NCI-H1694 treated with DMSO at 0.1 percent for 48 hours (cell line): Measurements from ENCODE around the gene SPSB1.
"Not testable (repeated sequence)": the region's sequence is repeated elsewhere in the genome, so short reads cannot be mapped to it uniquely, and the experiment has no call there.

Experiments used
- DNase-seq: peaks from one replicate; lab custom pipeline; 2025; lab: John Stamatoyannopoulos, UW

SPSB1 gene

GRCh38 chr1:9279172-9279840 lies 13.4 kb upstream of the SPSB1 start:
- no peak for DNase-seq

DNA sequence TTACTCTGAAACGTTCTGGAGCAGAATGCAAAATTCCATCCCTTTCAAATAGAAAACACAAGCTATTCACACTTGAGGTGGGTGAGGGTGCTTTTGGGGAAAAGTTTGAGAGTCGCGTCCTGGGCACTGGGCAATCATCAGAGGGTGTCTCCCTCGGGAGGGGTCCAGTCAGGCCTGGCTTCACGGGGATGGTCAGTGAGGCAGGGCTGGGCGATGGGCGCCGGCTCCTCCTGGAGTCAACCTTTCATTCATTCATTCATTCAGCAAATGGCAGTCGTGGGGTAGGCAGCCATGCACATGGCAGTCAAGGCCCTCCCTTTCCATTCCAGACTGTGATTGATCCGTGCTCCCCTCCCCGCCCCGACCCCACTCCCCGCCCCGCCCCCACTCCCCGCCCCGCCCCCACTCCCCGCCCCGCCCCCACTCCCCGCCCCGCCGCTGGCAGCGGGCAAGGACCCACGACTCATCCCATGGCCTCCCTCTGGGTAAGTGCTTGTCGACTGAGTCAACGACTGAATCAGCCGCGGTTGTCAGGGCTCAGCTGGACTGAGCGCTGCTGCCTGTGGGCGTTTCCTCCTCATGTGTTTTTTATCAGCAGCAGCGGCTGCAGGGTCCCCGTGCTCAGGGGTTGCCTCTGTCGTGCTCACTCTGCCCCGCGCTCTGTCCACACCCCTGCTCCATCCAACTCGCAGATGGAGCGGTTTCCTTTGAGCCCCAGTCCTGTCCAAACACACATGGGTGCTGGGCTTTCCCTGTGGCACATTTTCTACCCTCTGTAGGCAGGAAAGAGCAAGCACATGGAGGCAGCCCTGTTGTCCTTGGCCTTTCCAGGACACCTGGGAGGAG lies 12.5 kb upstream of the SPSB1 start:
- DNase-seq = no peak

- no peak for DNase-seq
Measured at GRCh38 chr1:9281071-9281827, 11.4 kb upstream of the SPSB1 start.

- no peak for DNase-seq
Measured at GRCh38 chr1:9281908-9282695, 10.6 kb upstream of the SPSB1 start.

DNA sequence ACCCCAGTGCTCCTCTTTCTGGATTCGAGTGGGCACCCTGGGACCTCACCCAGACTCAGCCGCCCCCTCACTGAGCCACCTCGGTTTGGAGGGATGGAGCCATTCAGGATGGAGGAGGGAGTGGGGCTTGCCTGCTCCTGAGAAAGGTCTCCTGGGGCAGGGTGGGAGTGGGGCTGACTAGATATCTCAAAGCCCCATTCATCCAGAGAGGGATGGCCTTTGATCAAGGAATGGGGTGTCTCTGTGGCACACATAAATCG lies 10.1 kb upstream of the SPSB1 start:
- DNase-seq = no peak

- DNase-seq = no peak
Measured at GRCh38 chr1:9284061-9284460, 8.6 kb upstream of the SPSB1 start.

DNA sequence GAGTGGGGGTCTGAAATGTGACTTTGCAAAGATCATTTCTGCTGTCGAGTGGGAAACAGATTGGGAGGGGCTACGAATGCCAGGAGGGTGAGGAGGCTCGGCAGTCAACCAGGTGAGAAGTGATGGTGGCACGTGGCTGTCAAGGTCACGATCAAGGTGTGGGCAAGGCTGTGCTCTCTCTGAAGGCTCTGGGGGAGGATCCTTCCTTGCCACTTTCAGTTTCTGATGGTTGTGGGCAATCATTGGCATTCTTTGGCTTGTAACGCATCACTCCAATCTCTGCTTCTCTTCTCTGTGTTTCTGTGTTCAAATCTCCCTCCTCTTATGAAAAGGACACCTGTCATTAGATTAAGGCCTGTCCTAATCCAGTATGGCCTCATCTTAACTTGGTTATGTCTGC lies 6.1 kb upstream of the SPSB1 start:
- DNase-seq = no peak

DNA sequence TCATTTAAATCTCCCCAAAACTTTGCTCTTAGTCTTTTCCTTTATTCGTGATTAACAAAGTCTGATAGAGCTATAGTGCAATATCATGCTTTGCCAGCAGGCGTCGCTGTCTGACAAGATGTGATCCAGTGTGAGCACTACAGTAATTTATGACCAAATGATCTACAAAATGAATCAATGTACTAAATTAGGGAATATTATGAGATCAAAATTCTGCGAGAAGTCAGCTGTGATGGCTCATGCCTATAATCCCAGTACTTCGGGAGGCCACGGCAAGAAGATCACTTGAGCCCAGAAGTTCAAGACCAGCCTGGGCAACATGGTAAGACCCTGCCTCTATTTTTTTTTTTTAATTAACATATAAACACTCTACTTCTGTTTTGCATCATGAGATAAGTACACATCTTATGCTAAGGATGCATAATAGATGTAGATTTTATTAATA lies 3.6 kb upstream of the SPSB1 start:
- DNase-seq = peak; percentile 25

DNA sequence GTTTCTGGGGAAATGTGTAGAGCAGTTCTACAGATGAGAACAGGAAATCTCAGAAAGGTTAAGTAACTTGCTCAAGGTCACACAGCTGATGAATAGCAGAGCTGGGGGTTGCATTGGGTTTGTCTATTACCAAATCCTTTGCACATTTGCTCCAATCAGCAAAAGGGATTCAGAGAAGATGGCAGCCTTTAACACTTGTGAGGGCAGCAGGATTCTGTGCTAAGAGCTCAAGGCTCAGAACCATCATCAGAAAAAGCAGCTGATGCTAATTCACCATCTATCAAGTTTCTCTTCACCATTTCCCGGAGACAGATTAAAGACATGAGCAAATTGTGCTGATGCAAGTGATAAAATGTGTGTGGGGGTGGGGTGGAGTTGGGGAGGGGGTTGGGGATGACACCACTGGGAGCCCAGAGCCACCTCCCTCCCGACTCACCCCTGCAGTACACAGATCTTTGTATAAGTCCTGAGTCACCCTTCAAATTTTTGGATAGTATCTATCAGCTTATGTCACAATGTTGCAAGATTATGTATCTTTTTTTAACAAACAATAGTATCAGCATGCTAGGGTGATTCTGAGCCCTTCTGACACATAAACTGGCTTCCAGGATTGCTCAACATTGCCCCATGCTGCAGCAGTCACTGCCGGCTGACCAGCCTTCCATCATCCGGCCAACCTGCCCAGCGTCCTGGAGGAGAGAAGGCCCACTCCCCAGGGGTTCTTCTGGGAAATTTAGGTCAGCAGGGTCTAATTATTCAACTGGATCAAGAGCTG lies 2.8 kb upstream of the SPSB1 start:
- no peak for DNase-seq

DNA sequence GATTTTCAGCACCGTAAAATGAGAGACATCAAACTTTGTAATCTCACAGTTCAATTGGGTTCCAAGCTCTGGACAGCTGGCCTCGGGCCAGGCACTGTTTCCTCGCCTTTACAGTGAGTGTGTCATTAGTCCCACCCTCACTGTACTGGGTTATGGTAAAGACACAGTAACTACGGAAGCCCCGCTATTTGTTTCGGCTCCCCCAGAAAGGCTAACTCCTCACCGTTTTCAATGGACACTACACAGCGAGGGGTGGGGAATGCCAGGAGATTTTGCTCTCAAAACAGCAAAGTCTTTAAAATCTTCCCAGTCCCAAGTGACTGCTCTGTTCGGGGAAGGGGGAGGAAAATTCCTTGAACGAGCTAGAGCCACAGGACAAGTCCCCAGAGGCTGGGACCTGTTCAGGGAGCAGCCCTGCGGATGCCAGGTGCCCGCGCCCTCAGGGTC lies 757 bp upstream of the SPSB1 start:
- DNase-seq = no peak

DNA sequence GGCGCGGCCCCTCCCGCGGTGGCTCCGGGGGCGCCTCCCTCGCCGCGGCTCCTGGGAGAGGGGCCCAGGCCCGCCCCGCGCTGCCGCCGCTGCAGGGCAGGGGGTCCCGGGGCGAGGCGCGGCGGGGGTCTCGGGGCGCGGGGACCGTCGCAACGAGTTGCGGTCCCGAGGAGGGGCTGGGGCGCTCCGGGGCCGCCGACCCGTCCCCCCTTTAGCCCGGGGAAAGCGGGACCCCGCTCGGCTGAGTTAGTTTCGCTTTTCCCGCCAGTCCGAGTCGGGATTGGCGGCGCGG lies 493 bp downstream of the SPSB1 start:
- DNase-seq = no peak

- DNase-seq = no peak
Measured at GRCh38 chr1:9293533-9294404, 1.1 kb downstream of the SPSB1 start.

- DNase-seq = no peak
Measured at GRCh38 chr1:9294405-9294773, 1.7 kb downstream of the SPSB1 start.

DNA sequence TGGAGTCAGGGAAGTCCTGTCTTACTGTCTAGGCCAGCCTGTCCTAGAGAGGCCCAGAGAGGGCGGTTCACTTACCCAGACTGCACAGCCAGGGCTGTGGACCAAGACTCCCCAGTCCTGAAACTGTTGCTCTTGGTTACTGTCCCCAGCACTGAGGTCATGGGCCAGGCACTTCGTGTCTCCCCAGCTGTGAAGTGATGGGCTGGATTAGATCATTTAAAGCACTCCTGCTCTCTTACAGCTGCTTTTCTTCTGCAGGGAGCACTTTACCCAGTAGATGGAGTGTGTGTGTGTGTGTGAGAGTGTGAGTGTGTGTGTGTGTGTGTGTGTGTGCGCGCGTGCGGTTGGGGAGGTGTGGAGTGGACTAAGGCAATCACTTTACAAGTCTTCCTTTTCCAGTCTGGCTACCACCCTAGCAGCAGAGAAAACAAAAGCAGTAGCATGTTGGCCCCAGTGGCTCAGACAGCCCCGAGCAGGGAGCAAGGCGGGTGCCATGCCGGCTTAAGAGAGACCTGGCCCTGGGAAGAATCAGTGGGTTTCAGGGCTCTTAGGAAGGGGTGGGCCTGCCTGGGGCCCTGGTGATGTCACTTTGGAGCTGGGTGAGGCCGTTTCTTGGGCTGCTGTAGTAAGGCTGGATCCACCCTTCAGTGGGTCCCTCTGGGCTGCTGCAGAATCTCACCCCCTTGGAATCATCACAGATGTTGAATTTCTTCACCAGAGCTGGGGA lies 2.4 kb downstream of the SPSB1 start:
- no peak for DNase-seq

DNA sequence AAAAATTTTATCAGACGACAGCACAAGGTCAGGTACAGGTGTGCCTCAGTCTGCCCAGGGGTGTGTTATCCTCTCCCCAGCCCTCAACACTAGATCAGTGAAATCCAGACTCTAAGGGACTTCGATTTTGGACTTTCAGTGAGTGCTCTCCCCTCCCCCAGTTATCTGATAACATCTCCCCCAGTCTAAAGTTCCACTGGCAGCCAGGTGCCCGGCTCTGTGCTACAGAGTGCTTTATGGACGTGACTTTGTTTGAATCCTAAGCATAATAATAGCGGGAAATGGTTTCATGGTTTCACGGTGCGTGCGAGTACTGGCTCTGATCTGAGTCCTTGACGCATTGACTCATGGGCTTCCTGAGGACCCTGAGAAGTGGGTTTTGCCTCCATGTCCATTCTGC lies 3.2 kb downstream of the SPSB1 start:
- DNase-seq = no peak

- DNase-seq = no peak
Measured at GRCh38 chr1:9296850-9297249, 4.2 kb downstream of the SPSB1 start.

- no peak for DNase-seq
Measured at GRCh38 chr1:9297831-9298230, 5.1 kb downstream of the SPSB1 start.

GRCh38 chr1:9298282-9298681 lies 5.6 kb downstream of the SPSB1 start:
- no peak for DNase-seq

DNA sequence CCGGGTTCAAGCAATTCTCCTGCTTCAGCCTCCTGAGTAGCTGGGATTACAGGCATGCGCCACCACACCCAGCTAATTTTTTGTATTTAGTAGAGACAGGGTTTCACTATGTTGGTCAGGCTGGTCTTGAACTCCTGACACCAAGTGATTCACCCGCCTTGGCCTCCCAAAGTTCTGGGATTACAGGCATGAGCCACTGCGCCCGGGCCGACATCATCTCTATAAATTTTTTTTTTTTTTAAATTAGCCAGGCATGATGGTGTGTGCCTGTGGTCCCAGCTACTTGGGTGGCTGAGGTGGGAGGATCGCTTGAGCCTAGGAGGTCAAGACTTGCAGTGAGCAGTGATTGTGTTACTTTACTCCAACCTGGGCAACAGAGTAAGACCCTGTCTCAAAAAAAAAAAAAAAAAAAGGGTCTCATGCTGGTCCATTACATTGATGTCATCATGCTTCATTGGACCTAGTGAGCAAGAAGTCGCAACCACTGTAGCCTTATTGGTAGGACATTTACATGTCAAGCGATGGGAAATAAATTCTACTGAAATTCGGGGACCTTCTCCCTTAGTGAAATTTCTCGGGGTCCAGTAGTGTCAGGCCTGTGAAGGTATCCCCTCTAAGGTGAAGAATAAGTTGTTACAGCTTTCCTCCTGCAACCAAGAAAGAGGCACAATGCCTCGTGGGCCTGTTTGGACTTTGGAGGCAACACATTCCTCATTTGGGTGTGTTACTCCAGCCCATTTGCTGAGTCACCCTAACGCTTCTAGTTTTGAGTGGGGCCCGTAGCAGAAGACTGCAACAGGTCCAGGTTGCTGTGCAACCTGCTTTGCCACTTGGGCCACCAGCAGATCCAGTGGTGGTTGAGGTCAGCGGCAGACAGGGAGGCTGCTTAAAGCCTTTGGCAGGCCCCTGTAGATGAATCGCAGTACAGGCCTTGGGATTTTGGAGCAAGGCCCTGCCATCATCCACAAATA lies 7.2 kb downstream of the SPSB1 start:
- DNase-seq = not testable (repeated sequence)
